Measurements from ENCODE around the gene MARF1.

Gene MARF1

DNA sequence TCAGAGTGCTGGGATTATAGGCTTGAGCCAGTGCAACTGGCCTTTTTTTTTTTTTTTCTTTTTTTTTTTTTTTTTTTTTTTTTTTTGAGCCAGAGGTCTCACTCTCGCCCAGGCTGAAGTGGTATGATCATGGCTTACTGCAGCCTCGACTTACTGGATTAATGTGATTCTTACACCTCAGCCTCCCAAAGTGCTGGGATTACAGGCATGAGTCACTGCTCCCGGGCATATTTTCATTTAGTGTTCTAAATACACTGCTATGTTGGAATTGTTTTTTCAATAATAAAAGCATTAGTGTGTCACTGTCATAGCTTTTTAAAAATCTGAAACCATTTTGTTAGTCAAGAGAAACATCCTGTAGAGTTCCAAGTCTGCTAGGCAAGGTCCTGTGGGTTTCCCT lies 47.3 kb upstream of the MARF1 start:
- WGBS (ENCODE audit: extremely low coverage, insufficient coverage, insufficient read length) = no CpG with 5 or more reads among the region's 3 CpGs
- no peak overlapping the region for H4K8ac ChIP-seq (ENCODE audit: low read depth, low read length)
- H2BK5ac ChIP-seq (ENCODE audit: low read depth, low read length, poor library complexity) = no peak overlapping the region
- no peak overlapping the region for H4K12ac ChIP-seq (ENCODE audit: low read depth, low read length)
- H3K4me3 ChIP-seq (ENCODE audit: low read depth, low read length) = no peak overlapping the region
- no peak overlapping the region for H3K23ac ChIP-seq (ENCODE audit: low read length)
- no peak overlapping the region for H3K18ac ChIP-seq (ENCODE audit: low read length)
- H3K36me3 ChIP-seq (ENCODE audit: control insufficient read depth in 1 of 2, insufficient read depth in 2 of 2, low read length in 2 of 2) = peaks cover 63 to 71% of the 10 kb centered on the region in 2 experiments
- H2AK5ac ChIP-seq (ENCODE audit: low read length) = no peak overlapping the region
- H3K79me2 ChIP-seq (ENCODE audit: control insufficient read depth, insufficient read depth, low read length, poor library complexity) = no peaks in the 10 kb centered on the region
- no peak overlapping the region for H3K4me2 ChIP-seq (ENCODE audit: low read length)
- no peaks in the 10 kb centered on the region for H3K27me3 ChIP-seq (ENCODE audit: insufficient read depth, low read length)
- no peaks in the 10 kb centered on the region for H3K79me1 ChIP-seq (ENCODE audit: low read length)
- H3K14ac ChIP-seq (ENCODE audit: low read length) = no peak overlapping the region
- H3K4me1 ChIP-seq (ENCODE audit: control insufficient read depth in 1 of 2, insufficient read depth in 2 of 2, low read length in 2 of 2) = no peaks in the 10 kb centered on the region
- H3K9ac ChIP-seq (ENCODE audit: low read length) = no peak overlapping the region
- no peak overlapping the region for H3K27ac ChIP-seq (ENCODE audit: low read depth, low read length)
- H2BK12ac ChIP-seq (ENCODE audit: low read length) = no peak overlapping the region
- H4K91ac ChIP-seq (ENCODE audit: low read depth, low read length) = no peak overlapping the region
- H3K4ac ChIP-seq (ENCODE audit: low read depth, low read length) = no peak overlapping the region
- no peak for DNase-seq
- no peak overlapping the region for H2BK120ac ChIP-seq (ENCODE audit: insufficient read depth, low read length, poor library complexity)
- H3K9me3 ChIP-seq (ENCODE audit: insufficient read depth, low read depth, low read length) = no peaks in the 10 kb centered on the region
- no peak overlapping the region for H2AFZ ChIP-seq (ENCODE audit: insufficient read depth, low read length, poor library complexity)

DNA sequence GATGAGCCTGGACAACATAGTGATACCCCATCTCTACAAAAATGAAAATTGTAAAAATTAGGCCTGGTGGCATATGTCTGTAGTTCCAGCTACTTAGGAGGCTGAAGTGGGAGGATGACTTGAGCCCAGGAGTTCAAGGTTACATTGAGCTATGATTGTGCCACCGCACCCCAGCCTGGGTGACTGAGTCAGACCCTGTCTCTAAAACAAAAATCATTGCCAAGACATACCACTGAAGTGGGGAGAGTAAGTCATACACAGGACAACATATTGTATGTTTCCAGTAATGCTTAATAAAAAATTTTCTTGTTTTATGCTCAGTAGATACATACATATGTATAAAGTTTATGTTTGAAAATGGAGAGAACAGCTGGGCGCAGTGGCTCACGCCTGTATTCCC lies 46.3 kb upstream of the MARF1 start:
- Histone ChIP-seq H3K9ac (ENCODE audit: low read length) (no peak overlapping the region), H3K14ac (ENCODE audit: low read length) (no peak overlapping the region), H3K36me3 (ENCODE audit: control insufficient read depth in 1 of 2, insufficient read depth in 2 of 2, low read length in 2 of 2) (peaks cover 60 to 66% of the 10 kb centered on the region in 2 experiments)

DNA sequence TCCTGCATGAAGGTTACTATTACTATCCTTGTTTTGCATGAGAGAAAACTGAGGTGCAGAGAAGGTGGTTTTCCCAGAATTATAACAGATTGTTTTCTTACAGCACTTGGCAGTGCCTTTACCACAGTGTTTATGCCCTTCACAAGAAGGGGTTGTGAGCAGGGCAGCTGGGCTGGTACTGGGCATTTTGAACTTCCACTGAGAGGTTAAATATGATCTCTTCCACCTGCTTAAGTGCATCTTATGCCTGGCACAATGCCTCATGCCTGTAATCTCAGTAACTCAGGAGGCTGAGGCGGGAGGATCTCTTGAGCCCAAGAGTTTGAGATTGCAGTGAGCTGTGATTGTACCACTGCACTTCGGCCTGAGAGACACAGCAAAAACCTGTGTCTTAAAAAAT lies 43.3 kb upstream of the MARF1 start:
- H3K27ac ChIP-seq (ENCODE audit: low read depth, low read length) = no peak overlapping the region
- peaks cover 41 to 46% of the 10 kb centered on the region in 2 experiments for H3K36me3 ChIP-seq (ENCODE audit: control insufficient read depth in 1 of 2, insufficient read depth in 2 of 2, low read length in 2 of 2)
- no CpG with 5 or more reads among the region's 2 CpGs for WGBS (ENCODE audit: extremely low coverage, insufficient coverage, insufficient read length)
- no peaks in the 10 kb centered on the region for H3K79me2 ChIP-seq (ENCODE audit: control insufficient read depth, insufficient read depth, low read length, poor library complexity)
- no peak overlapping the region for H3K4me3 ChIP-seq (ENCODE audit: low read depth, low read length)
- no peak overlapping the region for H3K14ac ChIP-seq (ENCODE audit: low read length)
- no peak overlapping the region for H2BK5ac ChIP-seq (ENCODE audit: low read depth, low read length, poor library complexity)
- no peak overlapping the region for H3K4me2 ChIP-seq (ENCODE audit: low read length)
- no peak overlapping the region for H3K23ac ChIP-seq (ENCODE audit: low read length)
- H2AFZ ChIP-seq (ENCODE audit: insufficient read depth, low read length, poor library complexity) = no peak overlapping the region
- H3K27me3 ChIP-seq (ENCODE audit: insufficient read depth, low read length) = no peaks in the 10 kb centered on the region
- H3K18ac ChIP-seq (ENCODE audit: low read length) = no peak overlapping the region
- no peaks in the 10 kb centered on the region for H3K79me1 ChIP-seq (ENCODE audit: low read length)
- H4K8ac ChIP-seq (ENCODE audit: low read depth, low read length) = no peak overlapping the region
- H4K91ac ChIP-seq (ENCODE audit: low read depth, low read length) = no peak overlapping the region
- no peak overlapping the region for H3K4ac ChIP-seq (ENCODE audit: low read depth, low read length)
- H3K4me1 ChIP-seq (ENCODE audit: control insufficient read depth in 1 of 2, insufficient read depth in 2 of 2, low read length in 2 of 2) = no peaks in the 10 kb centered on the region
- DNase-seq = no peak
- H3K9ac ChIP-seq (ENCODE audit: low read length) = no peak overlapping the region
- H2BK120ac ChIP-seq (ENCODE audit: insufficient read depth, low read length, poor library complexity) = no peak overlapping the region
- no peak overlapping the region for H4K12ac ChIP-seq (ENCODE audit: low read depth, low read length)
- no peaks in the 10 kb centered on the region for H3K9me3 ChIP-seq (ENCODE audit: insufficient read depth, low read depth, low read length)
- no peak overlapping the region for H2BK12ac ChIP-seq (ENCODE audit: low read length)
- no peak overlapping the region for H2AK5ac ChIP-seq (ENCODE audit: low read length)

More for the DNA sequence above, 46.3 kb upstream of the MARF1 start:
- H4K12ac ChIP-seq (ENCODE audit: low read depth, low read length) = no peak overlapping the region
- H2BK120ac ChIP-seq (ENCODE audit: insufficient read depth, low read length, poor library complexity) = no peak overlapping the region
- H3K79me2 ChIP-seq (ENCODE audit: control insufficient read depth, insufficient read depth, low read length, poor library complexity) = no peaks in the 10 kb centered on the region
- H3K18ac ChIP-seq (ENCODE audit: low read length) = no peak overlapping the region
- H2BK12ac ChIP-seq (ENCODE audit: low read length) = no peak overlapping the region
- no peak for DNase-seq
- no peak overlapping the region for H2AFZ ChIP-seq (ENCODE audit: insufficient read depth, low read length, poor library complexity)
- WGBS (ENCODE audit: extremely low coverage, insufficient coverage, insufficient read length) = no CpG with 5 or more reads among the region's 3 CpGs
- H3K79me1 ChIP-seq (ENCODE audit: low read length) = no peaks in the 10 kb centered on the region
- H3K27ac ChIP-seq (ENCODE audit: low read depth, low read length) = no peak overlapping the region
- H3K4me1 ChIP-seq (ENCODE audit: control insufficient read depth in 1 of 2, insufficient read depth in 2 of 2, low read length in 2 of 2) = no peaks in the 10 kb centered on the region
- H3K4me2 ChIP-seq (ENCODE audit: low read length) = no peak overlapping the region
- H3K9me3 ChIP-seq (ENCODE audit: insufficient read depth, low read depth, low read length) = no peaks in the 10 kb centered on the region
- no peak overlapping the region for H3K4ac ChIP-seq (ENCODE audit: low read depth, low read length)
- no peak overlapping the region for H4K91ac ChIP-seq (ENCODE audit: low read depth, low read length)
- no peaks in the 10 kb centered on the region for H3K27me3 ChIP-seq (ENCODE audit: insufficient read depth, low read length)
- no peak overlapping the region for H3K4me3 ChIP-seq (ENCODE audit: low read depth, low read length)
- H4K8ac ChIP-seq (ENCODE audit: low read depth, low read length) = no peak overlapping the region
- H2BK5ac ChIP-seq (ENCODE audit: low read depth, low read length, poor library complexity) = no peak overlapping the region
- no peak overlapping the region for H2AK5ac ChIP-seq (ENCODE audit: low read length)
- no peak overlapping the region for H3K23ac ChIP-seq (ENCODE audit: low read length)

DNA sequence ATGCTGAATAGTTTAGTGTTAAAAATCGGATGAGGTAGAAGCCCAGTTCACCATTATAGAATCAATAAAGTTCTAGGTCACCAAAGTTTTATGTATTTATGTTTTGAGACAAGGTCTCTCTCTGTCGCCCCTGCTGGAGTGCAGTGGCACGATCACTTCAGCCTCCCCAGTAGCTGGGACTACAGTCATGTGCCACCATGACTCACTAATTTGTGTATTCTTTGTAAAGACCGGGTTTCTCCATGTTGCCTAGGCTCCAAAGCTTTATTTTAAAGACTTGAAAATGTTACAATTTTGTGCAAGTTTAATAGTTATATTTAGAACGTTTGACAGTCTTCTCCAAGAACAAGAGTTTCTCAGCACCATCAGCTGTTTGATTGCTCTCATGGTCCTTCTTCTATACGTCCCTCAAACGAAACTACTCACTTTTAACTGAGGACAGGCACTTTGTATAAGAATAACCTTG lies 39.2 kb upstream of the MARF1 start:
- Histone ChIP-seq H2AFZ (ENCODE audit: insufficient read depth, low read length, poor library complexity) (no peak overlapping the region), H4K8ac (ENCODE audit: low read depth, low read length) (no peak overlapping the region), H3K4me1 (ENCODE audit: control insufficient read depth in 1 of 2, insufficient read depth in 2 of 2, low read length in 2 of 2) (no peaks in the 10 kb centered on the region), H3K4ac (ENCODE audit: low read depth, low read length) (no peak overlapping the region), H2BK120ac (ENCODE audit: insufficient read depth, low read length, poor library complexity) (no peak overlapping the region), H3K14ac (ENCODE audit: low read length) (no peak overlapping the region), H3K27ac (ENCODE audit: low read depth, low read length) (no peak overlapping the region), H3K18ac (ENCODE audit: low read length) (no peak overlapping the region), H3K4me2 (ENCODE audit: low read length) (no peak overlapping the region), H3K4me3 (ENCODE audit: low read depth, low read length) (no peak overlapping the region), H2BK12ac (ENCODE audit: low read length) (no peak overlapping the region), H3K79me2 (ENCODE audit: control insufficient read depth, insufficient read depth, low read length, poor library complexity) (no peaks in the 10 kb centered on the region), H2BK5ac (ENCODE audit: low read depth, low read length, poor library complexity) (no peak overlapping the region), H3K79me1 (ENCODE audit: low read length) (no peaks in the 10 kb centered on the region), H4K12ac (ENCODE audit: low read depth, low read length) (no peak overlapping the region), H3K36me3 (ENCODE audit: control insufficient read depth in 1 of 2, insufficient read depth in 2 of 2, low read length in 2 of 2) (peaks cover 38 to 40% of the 10 kb centered on the region in 2 experiments), H3K27me3 (ENCODE audit: insufficient read depth, low read length) (no peaks in the 10 kb centered on the region), H3K9ac (ENCODE audit: low read length) (no peak overlapping the region), H2AK5ac (ENCODE audit: low read length) (no peak overlapping the region), H4K91ac (ENCODE audit: low read depth, low read length) (no peak overlapping the region), H3K23ac (ENCODE audit: low read length) (no peak overlapping the region), H3K9me3 (ENCODE audit: insufficient read depth, low read depth, low read length) (no peaks in the 10 kb centered on the region)
- no CpG with 5 or more reads among the region's 7 CpGs for WGBS (ENCODE audit: extremely low coverage, insufficient coverage, insufficient read length)
- peak; percentile 55 to 76 for DNase-seq

All from trophoblast cell (in vitro differentiated cells and primary cell).